IPS-15b (cell line): ENCODE data around the gene ANAPC2.

Experiments
- H3K27me3 ChIP-seq: one replicate; pipeline ENCODE4 v1.6.1; 2013; ENCODE audit warnings: low read length; ENCODE audit not compliant: control insufficient read depth, insufficient read depth
- H3K36me3 ChIP-seq: one replicate; pipeline ENCODE4 v1.6.1; 2013; ENCODE audit warnings: low read length; ENCODE audit not compliant: control insufficient read depth, insufficient read depth
- H3K4me1 ChIP-seq: one replicate; pipeline ENCODE4 v1.6.1; 2013; ENCODE audit warnings: mild to moderate bottlenecking, low read length; ENCODE audit not compliant: control insufficient read depth, insufficient read depth
- H3K4me3 ChIP-seq: one replicate; pipeline ENCODE4 v1.5.1; 2013; ENCODE audit warnings: low read depth, low read length
- H3K9ac ChIP-seq: one replicate; pipeline ENCODE4 v1.6.1; 2013; ENCODE audit warnings: low read depth, mild to moderate bottlenecking, low read length
- H3K9me3 ChIP-seq: one replicate; pipeline ENCODE4 v1.6.1; 2013; ENCODE audit warnings: mild to moderate bottlenecking, low read length; ENCODE audit not compliant: control insufficient read depth, insufficient read depth

The ANAPC2 gene

DNA sequence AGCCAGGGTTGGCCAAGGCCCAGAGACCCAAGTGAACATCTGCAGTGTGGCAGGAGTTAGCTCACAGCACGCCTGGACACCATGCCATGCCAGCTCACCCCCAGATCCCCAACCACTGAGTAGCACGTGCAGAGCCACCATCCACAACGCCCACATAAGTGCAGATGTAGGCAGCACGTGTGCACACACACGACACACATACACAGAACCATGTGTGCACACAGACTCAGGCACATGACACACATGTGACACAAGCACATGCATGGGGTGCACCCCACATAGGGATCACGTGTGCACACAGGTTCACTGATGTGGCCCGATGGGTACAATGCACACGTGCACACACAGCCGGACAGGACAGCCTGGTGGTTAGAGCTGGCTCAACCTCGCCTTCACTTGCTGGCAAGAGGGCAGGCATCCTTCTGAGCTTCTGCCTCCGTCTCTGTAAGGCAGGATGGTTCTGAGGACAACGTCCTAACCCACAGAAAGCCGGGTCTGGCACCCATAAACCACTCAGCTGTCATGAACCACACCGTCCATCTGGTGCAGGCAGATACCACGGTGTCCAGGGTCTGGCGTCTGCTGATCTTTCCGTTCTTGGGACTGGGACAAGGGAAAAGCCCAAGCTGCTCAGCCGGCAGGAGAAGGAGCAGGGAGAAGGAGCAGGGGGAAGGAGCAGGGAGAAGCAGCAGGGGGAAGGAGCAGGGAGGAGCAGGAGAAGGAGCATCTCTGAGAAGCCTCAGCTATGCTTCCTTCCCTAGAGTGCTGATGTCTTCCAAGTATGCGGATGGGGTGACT, 30.5 kb downstream of the ANAPC2 start:
- Histone ChIP-seq H3K36me3 (no peaks in the 10 kb centered on the region), H3K4me1 (no peaks in the 10 kb centered on the region), H3K27me3 (peaks cover 73% of the 10 kb centered on the region), H3K9me3 (no peaks in the 10 kb centered on the region), H3K4me3 (no peak overlapping the region), H3K9ac (no peak overlapping the region)

DNA sequence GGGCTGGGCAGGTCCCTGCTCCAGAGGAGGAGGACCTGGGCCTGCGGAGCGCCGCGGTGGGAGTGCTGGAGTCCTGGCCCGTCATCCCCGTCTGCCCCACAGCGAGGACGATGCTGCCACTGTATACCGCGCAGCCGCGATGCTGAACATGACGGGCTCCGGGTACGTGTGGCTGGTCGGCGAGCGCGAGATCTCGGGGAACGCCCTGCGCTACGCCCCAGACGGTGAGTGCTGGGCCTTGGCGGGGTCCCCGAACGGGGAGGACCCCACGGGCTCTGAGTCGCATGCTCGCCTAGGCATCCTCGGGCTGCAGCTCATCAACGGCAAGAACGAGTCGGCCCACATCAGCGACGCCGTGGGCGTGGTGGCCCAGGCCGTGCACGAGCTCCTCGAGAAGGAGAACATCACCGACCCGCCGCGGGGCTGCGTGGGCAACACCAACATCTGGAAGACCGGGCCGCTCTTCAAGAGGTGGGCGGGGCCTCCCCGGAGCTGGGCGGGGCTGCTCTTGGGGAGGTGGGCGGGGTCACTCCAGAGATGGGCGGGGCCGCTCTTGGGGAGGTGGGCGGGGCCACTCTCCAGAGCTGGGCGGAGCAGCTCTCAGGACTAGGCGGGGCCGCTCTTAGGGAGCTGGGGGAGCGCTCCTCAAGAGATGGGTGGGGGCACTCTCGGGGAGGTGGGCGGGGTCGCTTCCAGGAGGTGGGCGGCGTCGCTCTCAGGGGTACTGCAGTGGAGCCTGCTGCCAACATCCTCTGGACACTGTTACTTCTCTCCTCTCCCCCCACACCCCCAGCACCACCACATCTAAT, 31.6 kb downstream of the ANAPC2 start:
- Histone ChIP-seq H3K4me3 (peak overlapping the region; percentile 61), H3K4me1 (no peaks in the 10 kb centered on the region), H3K36me3 (no peaks in the 10 kb centered on the region), H3K9ac (no peak overlapping the region), H3K27me3 (peaks cover 65% of the 10 kb centered on the region), H3K9me3 (no peaks in the 10 kb centered on the region)

DNA sequence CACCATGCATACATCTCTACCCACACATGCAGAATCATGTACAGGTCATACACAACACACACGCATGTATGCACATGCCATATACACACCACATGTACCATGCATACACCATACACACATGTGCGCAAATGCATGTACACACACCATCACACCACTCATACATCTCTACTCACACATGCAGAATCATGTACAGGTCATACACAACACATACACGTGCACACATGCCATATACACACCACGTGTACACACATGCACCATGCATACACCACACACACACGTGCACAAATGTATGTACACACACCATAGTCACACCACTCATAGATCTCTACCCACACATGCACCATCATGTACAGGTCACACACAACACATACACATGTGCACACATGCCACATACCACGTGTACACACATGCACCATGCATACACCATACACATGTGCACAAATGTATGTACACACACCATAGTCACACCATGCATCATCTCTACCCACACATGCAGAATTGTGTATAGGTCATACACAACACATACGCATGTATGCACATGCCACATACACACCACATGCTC, 35.4 kb downstream of the ANAPC2 start:
- Histone ChIP-seq H3K4me1 (no peaks in the 10 kb centered on the region), H3K27me3 (peaks cover 36% of the 10 kb centered on the region), H3K4me3 (no peak overlapping the region), H3K9me3 (no peaks in the 10 kb centered on the region), H3K9ac (no peak overlapping the region), H3K36me3 (no peaks in the 10 kb centered on the region)

DNA sequence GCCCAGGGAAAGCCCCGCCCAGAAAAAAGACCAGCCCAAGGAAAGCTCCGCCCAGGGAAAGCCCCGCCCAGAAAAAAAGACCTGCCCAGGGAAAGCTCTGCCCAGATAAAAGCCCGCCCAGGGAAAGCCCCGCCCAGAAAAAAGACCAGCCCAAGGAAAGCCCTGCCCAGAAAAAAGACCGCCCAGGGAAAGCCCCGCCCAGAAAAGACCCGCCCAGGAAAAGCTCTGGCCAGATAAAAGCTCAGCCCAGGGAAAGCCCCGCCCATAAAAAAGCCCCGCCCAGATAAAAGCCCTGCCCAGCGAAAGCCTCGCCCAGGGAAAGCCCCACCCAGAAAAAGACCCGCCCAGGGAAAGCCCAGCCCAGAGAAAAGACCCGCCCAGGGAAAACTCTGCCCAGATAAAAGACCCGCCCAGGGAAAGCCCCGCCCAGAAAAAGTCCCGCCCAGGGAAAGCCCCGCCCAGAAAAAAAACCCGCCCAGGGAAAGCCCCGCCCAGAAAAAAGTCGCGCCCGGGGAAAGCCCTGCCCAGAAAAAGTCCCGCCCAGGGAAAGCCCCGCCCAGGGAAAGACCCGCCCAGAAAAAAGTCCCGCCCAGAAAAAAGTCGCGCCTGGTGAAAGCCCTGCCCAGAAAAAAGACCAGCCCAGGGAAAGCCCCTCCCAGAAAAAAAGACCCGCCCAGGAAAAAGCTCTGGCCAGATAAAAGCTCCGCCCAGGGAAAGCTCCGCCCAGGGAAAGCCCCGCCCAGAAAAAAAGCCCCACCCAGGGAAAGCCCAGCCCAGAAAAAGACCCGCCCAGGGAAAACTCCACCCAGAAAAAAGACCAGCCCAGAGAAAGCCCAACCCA, 37.5 kb downstream of the ANAPC2 start:
- Histone ChIP-seq H3K9ac (no peak overlapping the region), H3K27me3 (peaks cover 19% of the 10 kb centered on the region), H3K4me1 (no peaks in the 10 kb centered on the region), H3K9me3 (no peaks in the 10 kb centered on the region), H3K36me3 (no peaks in the 10 kb centered on the region), H3K4me3 (no peak overlapping the region)

DNA sequence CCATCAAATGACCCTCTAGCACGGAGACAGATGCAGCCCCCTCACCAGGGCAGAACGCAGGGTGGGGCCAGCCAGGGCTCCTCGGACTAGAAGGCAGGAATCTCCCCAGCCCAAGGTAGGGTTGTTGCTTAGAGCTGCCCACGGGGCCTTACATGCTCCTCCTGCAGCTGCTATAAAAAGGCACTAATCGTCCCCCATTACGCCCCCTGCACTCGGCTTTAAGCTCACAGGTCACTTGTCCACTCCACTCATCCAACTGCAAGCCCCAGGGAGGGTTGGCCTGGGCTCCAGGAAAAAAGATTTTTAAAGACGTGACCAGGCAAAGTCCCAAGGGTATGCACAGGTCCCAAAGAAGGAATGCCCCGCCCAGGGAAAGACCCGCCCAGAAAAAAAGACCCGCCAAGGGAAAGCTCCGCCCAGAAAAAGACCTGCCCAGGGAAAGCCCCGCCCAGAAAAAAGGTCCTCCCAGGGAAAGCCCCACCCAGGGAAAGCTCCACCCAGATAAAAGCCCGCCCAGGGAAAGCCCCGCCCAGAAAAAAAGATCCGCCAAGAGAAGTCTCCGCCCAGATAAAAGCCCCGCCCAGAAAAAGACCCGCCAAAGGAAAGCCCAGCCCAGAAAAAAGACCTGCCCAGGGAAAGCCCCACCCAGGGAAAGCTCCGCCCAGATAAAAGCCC, 38.3 kb downstream of the ANAPC2 start:
- Histone ChIP-seq H3K9ac (peak overlapping the region; percentile 16), H3K4me3 (no peak overlapping the region), H3K4me1 (no peaks in the 10 kb centered on the region), H3K36me3 (no peaks in the 10 kb centered on the region), H3K9me3 (no peaks in the 10 kb centered on the region), H3K27me3 (peaks cover 12% of the 10 kb centered on the region)

DNA sequence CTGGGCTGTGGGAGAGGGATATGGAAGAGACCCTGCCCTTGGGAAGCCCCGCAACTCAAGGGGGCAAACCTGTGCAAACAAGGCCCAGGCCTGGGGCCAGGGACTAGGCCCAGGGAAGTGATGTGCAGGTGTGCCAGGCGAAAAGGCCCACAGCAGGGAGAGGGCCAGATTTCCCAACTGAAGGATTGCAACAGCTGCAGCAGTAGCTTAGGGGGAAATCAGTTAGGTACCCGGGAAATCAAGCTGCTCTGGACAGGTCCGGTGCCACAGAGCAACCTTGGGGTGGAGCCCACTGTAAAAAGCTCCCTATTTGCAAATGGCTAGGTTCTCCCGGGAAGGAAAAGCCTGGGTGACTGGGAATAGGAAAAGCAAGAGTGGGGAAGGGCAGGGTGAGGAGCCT, 39.0 kb downstream of the ANAPC2 start:
- no peak overlapping the region for H3K4me3 ChIP-seq
- no peak overlapping the region for H3K9ac ChIP-seq
- H3K9me3 ChIP-seq = no peaks in the 10 kb centered on the region
- H3K36me3 ChIP-seq = no peaks in the 10 kb centered on the region
- H3K27me3 ChIP-seq = peaks cover 7% of the 10 kb centered on the region
- H3K4me1 ChIP-seq = no peaks in the 10 kb centered on the region

DNA sequence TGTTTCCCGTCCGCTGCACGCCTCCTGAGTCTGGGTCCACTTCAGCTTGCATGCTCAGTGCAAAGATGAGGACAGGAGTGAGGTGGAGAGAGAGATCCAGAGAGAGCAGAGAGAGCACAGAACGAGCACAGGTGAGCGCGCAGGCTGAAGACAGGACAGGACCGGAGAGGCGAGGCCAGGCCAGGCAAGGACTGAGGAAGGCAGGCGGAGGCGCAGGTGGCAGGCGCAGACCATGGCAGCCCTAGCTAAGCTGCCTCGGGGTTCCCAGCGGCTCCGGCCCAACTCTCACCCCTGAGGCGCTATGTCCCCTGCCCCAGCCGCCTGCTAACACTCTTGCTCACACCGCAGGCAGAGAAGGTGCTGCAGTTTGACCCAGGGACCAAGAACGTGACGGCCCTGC, 39.7 kb downstream of the ANAPC2 start:
- Histone ChIP-seq H3K36me3 (no peaks in the 10 kb centered on the region), H3K9me3 (no peaks in the 10 kb centered on the region), H3K27me3 (peaks cover 7% of the 10 kb centered on the region), H3K4me1 (no peaks in the 10 kb centered on the region), H3K4me3 (no peak overlapping the region), H3K9ac (no peak overlapping the region)

DNA sequence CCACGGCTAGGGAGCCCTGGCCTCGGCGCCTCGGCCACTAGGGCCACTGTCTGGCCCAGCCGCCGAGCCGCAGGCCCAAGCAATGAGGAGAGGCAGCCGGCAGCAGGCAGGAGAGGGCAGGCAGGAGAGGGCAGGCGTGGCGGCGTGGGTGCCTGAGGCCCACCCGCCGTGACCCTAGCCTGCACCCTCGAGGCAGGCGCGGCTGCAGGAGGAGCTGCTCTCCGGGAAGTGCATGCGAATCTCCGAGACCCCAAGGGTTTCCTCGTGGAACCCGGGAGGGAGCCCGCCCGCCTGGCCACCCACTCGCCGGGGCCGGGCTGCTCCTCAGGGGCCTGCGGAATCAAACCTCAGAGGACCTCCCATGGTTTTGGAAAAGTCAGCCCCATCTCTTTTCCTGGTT, 40.1 kb downstream of the ANAPC2 start:
- Histone ChIP-seq H3K27me3 (peaks cover 7% of the 10 kb centered on the region), H3K4me1 (no peaks in the 10 kb centered on the region), H3K9me3 (no peaks in the 10 kb centered on the region), H3K36me3 (no peaks in the 10 kb centered on the region), H3K9ac (no peak overlapping the region), H3K4me3 (no peak overlapping the region)

DNA sequence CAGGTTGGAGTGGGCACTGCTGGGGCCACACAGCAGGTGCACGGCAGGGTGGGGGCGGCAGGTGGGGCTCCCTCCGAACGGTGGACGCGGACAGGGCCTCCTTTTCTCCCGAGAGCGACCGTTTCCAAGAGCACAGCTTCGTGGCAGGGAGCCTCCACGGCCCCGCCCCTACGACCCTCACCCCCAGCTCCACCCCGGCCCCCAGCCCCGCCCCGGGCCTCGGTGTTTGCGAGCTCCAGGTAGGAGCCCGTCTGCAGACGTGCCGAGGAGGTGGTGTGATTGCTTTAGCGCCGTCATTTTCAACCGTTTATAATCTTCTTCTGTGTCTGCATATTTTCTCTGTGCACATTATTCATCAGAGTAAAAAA, 40.6 kb downstream of the ANAPC2 start:
- no peak overlapping the region for H3K4me3 ChIP-seq
- no peaks in the 10 kb centered on the region for H3K36me3 ChIP-seq
- H3K9me3 ChIP-seq = no peaks in the 10 kb centered on the region
- H3K27me3 ChIP-seq = peaks cover 4% of the 10 kb centered on the region
- no peak overlapping the region for H3K9ac ChIP-seq
- no peaks in the 10 kb centered on the region for H3K4me1 ChIP-seq

DNA sequence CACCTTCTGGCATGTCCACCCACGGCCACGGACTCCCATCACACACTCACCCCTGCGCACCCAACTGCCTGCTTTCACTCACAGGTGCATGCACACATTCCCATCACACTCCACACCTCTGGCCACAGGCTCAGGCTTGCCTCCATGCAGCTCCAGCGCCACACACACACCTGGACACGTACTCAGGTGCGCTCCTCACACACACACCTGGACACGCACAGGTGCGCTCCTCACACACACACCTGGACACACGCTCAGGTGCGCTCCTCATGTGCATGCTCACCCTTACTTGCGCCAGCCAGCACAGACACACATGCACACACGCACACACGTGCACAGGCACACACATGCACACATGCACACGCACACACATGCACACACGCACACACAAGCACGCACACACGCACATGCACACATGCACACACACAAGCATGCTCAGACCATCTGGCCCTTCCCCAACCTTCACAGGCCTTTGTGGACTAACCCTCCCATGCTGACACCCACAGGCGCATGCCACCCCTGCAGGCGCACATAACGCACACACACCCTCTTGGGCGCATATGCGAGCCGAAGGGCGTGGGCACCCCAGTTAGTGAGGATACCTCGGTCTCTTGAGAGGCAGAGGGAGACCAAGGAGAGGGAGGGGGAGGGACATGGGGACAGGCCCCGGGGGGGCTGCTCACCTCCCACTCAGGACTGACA, 41.1 kb downstream of the ANAPC2 start:
- Histone ChIP-seq H3K27me3 (peaks cover 7% of the 10 kb centered on the region), H3K9me3 (no peaks in the 10 kb centered on the region), H3K4me1 (no peaks in the 10 kb centered on the region)

More for the DNA sequence above, 41.1 kb downstream of the ANAPC2 start:
- H3K4me3 ChIP-seq = no peak overlapping the region
- H3K9ac ChIP-seq = no peak overlapping the region
- H3K36me3 ChIP-seq = no peaks in the 10 kb centered on the region
